LNCAP (cell line): ENCODE data around the gene TMEM119.

ENCODE experiments used
- CTCF ChIP-seq: fragments of 450-650 bp; IDR thresholded peaks from 2 replicates; pipeline ENCODE4 v1.5.1; 2017; ENCODE audit warnings: mild to moderate bottlenecking

Gene TMEM119

DNA sequence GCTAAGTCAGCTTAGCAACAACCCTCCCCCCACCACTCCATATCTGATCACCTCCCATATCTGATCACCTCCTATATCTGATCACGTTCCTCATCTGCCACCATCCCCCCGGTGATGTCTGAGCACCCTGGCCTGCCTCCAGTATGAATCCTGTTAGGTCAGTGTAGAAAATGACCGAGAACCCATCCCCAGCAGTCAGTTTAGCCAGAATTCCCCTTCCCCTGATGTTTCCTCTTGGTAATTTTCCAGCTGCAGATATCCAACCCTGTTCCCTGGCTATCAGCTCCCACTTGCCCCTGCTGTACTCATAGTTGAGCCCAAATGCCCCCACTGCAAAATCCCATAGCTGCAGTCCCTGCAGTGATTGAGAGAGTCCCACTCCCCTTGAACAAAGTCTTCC is 23.3 kb upstream of the TMEM119 start:
- no peak for TF ChIP-seq CTCF

- TF ChIP-seq CTCF = no peak
Observed at GRCh38 chr12:108620236-108620879, 22.5 kb upstream of the TMEM119 start.

GRCh38 chr12:108619369-108620160 is 21.7 kb upstream of the TMEM119 start:
- no peak for TF ChIP-seq CTCF

DNA sequence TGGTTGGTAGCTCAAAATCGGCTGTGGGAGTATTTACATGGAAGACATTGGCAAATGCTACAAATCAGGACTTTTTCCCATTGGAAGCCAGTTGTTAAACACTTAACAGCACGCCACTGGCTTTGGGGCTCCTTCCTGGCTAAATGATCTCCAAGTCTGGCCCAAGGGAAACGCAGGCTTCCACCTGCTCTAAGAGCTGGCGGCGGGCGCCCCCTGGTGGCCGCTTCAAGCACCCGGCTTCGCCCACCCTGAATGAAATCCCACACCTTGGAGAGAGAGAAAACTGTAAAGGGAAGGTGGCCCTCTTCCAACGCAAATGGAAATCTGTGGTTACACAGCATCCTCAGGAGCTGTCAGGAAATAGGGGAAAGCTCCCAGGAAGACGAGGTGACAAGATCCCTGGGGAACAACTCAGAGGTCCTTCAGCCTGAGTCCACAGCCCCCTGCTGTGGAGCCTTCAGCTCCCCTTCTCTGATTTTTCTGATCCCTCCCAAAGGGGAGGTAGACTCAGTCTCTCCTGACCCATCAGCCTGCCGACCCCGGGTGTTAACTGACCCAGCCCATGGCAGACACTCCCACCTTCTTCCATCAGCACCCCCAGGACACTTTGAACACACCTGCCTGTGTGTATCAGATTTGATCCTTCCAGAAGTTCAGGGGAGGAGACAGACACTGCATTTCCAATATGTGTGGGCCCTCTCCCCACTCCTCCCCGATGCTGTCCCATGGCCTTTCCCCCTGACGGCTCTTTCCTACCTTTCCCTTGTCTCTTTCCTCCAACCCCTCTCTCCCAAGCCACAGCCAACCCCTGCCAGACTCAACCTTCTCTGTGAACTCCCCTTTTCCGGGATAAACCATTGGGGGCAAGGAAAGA is 20.4 kb upstream of the TMEM119 start:
- peak; percentile 97 for TF ChIP-seq CTCF

DNA sequence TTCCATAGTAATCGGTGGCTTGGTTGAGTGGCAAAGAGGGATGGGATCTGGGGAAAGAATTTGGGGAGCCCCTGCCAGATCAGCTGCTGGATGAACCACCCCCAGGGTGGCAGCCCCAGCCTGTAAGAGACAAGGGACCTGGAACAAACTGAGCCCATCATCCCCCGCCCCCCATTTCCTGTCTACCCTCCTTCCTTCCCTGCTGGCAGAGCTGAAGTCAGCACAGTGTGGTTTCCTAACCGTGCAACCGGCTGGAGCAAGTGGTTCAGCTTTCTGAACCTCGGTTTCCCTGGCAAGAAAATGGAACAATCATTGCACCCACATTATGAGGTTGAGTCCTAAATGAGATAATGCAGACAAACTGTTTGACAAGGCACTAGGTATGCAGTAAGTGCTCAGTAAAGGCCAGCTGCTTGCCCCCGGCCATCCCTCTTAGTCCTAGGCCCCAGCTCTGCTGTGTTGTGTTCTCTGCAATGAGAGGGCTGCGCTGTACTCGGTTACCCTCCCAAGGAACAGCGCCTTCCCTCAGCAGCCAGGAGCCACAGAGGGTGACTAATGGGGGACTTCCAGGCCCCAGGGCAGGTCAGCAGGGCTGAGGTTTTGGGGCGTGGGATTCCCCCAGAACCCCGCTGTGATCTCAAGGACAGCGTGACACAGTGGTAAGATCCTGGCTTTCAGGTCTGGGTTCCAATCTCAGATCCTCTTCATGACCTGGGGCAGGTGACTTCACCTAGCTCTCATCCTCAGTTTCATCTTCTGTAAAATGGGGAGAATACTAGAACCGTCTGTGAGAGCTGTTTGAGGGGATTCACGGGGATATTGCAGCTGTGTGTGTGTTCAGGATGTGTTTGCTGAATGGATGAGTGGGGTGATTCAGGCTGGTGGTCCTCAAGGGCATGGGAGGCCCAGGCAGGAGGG is 19.3 kb upstream of the TMEM119 start:
- no peak for TF ChIP-seq CTCF

DNA sequence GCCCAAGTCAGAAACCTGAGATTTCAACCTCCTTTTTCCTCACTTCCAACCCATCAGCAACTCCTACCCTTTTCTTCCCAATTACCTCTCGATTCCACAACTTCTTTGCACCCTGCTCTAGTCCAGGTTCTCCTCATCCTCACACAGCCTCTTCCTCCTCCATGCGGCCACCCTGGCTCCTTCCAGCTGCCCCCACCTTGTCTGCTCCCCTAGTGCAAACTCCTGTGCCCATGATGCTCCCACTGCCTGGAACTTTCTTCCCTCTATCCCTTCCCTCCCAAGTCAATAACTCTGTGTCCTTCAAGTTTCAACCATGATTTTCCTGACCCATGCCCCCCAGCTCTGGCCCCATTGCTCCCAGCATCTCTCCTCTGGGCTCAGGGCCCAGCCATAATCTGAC is 18.5 kb upstream of the TMEM119 start:
- TF ChIP-seq CTCF = no peak

DNA sequence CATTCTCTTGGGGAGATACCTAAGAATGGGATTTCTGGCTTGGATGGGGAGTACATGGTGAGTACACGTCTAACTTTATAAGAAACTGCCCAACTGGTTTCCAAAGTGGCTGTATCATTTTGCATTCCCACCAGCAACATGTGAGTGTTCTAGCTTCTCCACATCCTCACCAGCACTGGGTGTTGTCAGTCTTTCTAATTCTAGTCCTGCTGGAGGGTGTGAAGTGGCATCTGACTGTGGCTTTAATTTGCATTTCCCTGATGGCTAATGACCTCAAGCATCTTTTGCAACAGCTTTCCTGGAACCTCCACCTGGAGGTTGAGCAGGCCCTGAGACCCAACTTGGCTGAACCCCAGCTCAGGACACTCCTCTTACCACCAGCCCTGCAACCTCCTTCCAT is 18.0 kb upstream of the TMEM119 start:
- TF ChIP-seq CTCF = no peak
